ENCODE data around the gene DNM3. TPM values are rescaled to one million over a fixed set of nuclear protein-coding genes. Genes with fewer than 3 reads are reported as not detected.
A peak's percentile ranks its signal among the peaks of the same experiment; 100 is the strongest.

The DNM3 gene
- total RNA-seq, 8 experiments from 2014 or later, result 6.1 to 29.1 (median 13.5) TPM

- Histone ChIP-seq H3K4me3 (no peak overlapping the region), H3K27ac (no peak overlapping the region), H3K4me1 (replicated peaks in 1 of 2) (no peaks in the 10 kb centered on the region)
- ATAC-seq (replicated peaks in 6 of 8), result no peak
- in situ Hi-C loops (cut with MboI; ENCODE audit: low pct_unique_long_range_greater_than_20kb in 2 of 9, low sequenced_read_pairs in 9 of 9, unreplicated experiment in 9 of 9), result loop anchor here in 1 of 9 experiments (25.0 kb wide), 1 partner anchor 127 kb away; no protein-coding TSS in a partner anchor
- 27 to 60% (median 40%) methylated on average over 1 of the region's 1 CpG; no CpG with 5 or more reads in 3 of the 10 experiments for WGBS, 10 experiments
These were observed 19.4 kb downstream of the DNM3 start for GRCh38 chr1:171860696-171861095.

GRCh38 chr1:171863531-171863930, 22.2 kb downstream of the DNM3 start:
- in situ Hi-C loops (cut with MboI; ENCODE audit: low pct_unique_long_range_greater_than_20kb in 2 of 9, low sequenced_read_pairs in 9 of 9, unreplicated experiment in 9 of 9), result loop anchor here in 1 of 9 experiments (25.0 kb wide), 1 partner anchor 124 kb away; no protein-coding TSS in a partner anchor
- Histone ChIP-seq H3K4me3 (no peak overlapping the region), H3K27ac (no peak overlapping the region), H3K4me1 (replicated peaks in 1 of 2) (no peaks in the 10 kb centered on the region)
- ATAC-seq (replicated peaks in 6 of 8), result no peak
- WGBS, 10 experiments, result 60 to 100% (median 87%) methylated on average over 1 to 4 of the region's 4 CpGs; no CpG with 5 or more reads in 1 of the 10 experiments

- in situ Hi-C loops (cut with MboI; ENCODE audit: low pct_unique_long_range_greater_than_20kb in 2 of 9, low sequenced_read_pairs in 9 of 9, unreplicated experiment in 9 of 9), result loop anchor here in 1 of 9 experiments (25.0 kb wide), 1 partner anchor 123 kb away; no protein-coding TSS in a partner anchor
- ATAC-seq (replicated peaks in 6 of 8), result no peak
- H3K4me1 ChIP-seq (replicated peaks in 1 of 2), result no peaks in the 10 kb centered on the region
- no peak overlapping the region for H3K4me3 ChIP-seq
- H3K27ac ChIP-seq, result no peak overlapping the region
These were observed 23.0 kb downstream of the DNM3 start for GRCh38 chr1:171864308-171864707.

- ATAC-seq (replicated peaks in 6 of 8), result no peak
- in situ Hi-C loops (cut with MboI; ENCODE audit: low pct_unique_long_range_greater_than_20kb in 2 of 9, low sequenced_read_pairs in 9 of 9, unreplicated experiment in 9 of 9), result loop anchor here in 1 of 9 experiments (25.0 kb wide), 1 partner anchor 122 kb away; no protein-coding TSS in a partner anchor
- H3K4me1 ChIP-seq (replicated peaks in 1 of 2), result no peaks in the 10 kb centered on the region
- no peak overlapping the region for H3K27ac ChIP-seq
- H3K4me3 ChIP-seq, result no peak overlapping the region
- WGBS, 10 experiments, result 0 to 100% (median 85%) methylated on average over 1 to 6 of the region's 6 CpGs; no CpG with 5 or more reads in 2 of the 10 experiments
These were observed 23.8 kb downstream of the DNM3 start for GRCh38 chr1:171865106-171865505.

GRCh38 chr1:171867236-171867635, 25.9 kb downstream of the DNM3 start:
- Histone ChIP-seq H3K4me3 (no peak overlapping the region), H3K4me1 (replicated peaks in 1 of 2) (no peaks in the 10 kb centered on the region), H3K27ac (no peak overlapping the region)
- in situ Hi-C loops (cut with MboI; ENCODE audit: low pct_unique_long_range_greater_than_20kb in 2 of 9, low sequenced_read_pairs in 9 of 9, unreplicated experiment in 9 of 9), result loop anchor here in 1 of 9 experiments (25.0 kb wide), 1 partner anchor 120 kb away; no protein-coding TSS in a partner anchor
- 34 to 89% (median 78%) methylated on average over 2 of the region's 2 CpGs; no CpG with 5 or more reads in 2 of the 10 experiments for WGBS, 10 experiments
- no peak for ATAC-seq (replicated peaks in 6 of 8)

- no peaks in the 10 kb centered on the region for H3K4me1 ChIP-seq (replicated peaks in 1 of 2)
- H3K27ac ChIP-seq, result no peak overlapping the region
- H3K4me3 ChIP-seq, result no peak overlapping the region
- WGBS, 10 experiments, result 40 to 100% (median 85%) methylated on average over 1 to 3 of the region's 3 CpGs; no CpG with 5 or more reads in 2 of the 10 experiments
- in situ Hi-C loops (cut with MboI; ENCODE audit: low pct_unique_long_range_greater_than_20kb in 2 of 9, low sequenced_read_pairs in 9 of 9, unreplicated experiment in 9 of 9), result loop anchor here in 1 of 9 experiments (25.0 kb wide), 1 partner anchor 119 kb away; no protein-coding TSS in a partner anchor
- ATAC-seq (replicated peaks in 6 of 8), result no peak
These were observed 27.0 kb downstream of the DNM3 start for GRCh38 chr1:171868217-171868803.

- no peak overlapping the region for H3K27ac ChIP-seq
- no peak overlapping the region for H3K4me3 ChIP-seq
- in situ Hi-C loops (cut with MboI; ENCODE audit: low pct_unique_long_range_greater_than_20kb in 2 of 9, low sequenced_read_pairs in 9 of 9, unreplicated experiment in 9 of 9), result loop anchor here in 1 of 9 experiments (25.0 kb wide), 1 partner anchor 118 kb away; no protein-coding TSS in a partner anchor
- no peaks in the 10 kb centered on the region for H3K4me1 ChIP-seq (replicated peaks in 1 of 2)
- ATAC-seq (replicated peaks in 6 of 8), result no peak
These were observed 27.8 kb downstream of the DNM3 start for GRCh38 chr1:171869097-171869496.

- Histone ChIP-seq H3K4me3 (no peak overlapping the region), H3K27ac (no peak overlapping the region), H3K4me1 (replicated peaks in 1 of 2) (no peaks in the 10 kb centered on the region)
- no peak for ATAC-seq (replicated peaks in 6 of 8)
- in situ Hi-C loops (cut with MboI; ENCODE audit: low pct_unique_long_range_greater_than_20kb in 2 of 9, low sequenced_read_pairs in 9 of 9, unreplicated experiment in 9 of 9), result loop anchor here in 1 of 9 experiments (25.0 kb wide), 1 partner anchor 115 kb away; no protein-coding TSS in a partner anchor
- 63 to 90% (median 79%) methylated on average over 2 of the region's 2 CpGs; no CpG with 5 or more reads in 2 of the 10 experiments for WGBS, 10 experiments
These were observed 30.6 kb downstream of the DNM3 start for GRCh38 chr1:171871848-171872247.

- H3K4me1 ChIP-seq (replicated peaks in 1 of 2), result no peaks in the 10 kb centered on the region
- no peak overlapping the region for H3K4me3 ChIP-seq
- no peak for ATAC-seq (replicated peaks in 6 of 8)
- in situ Hi-C loops (cut with MboI; ENCODE audit: low pct_unique_long_range_greater_than_20kb in 2 of 9, low sequenced_read_pairs in 9 of 9, unreplicated experiment in 9 of 9), result loop anchor here in 1 of 9 experiments (25.0 kb wide), 1 partner anchor 115 kb away; no protein-coding TSS in a partner anchor
- no peak overlapping the region for H3K27ac ChIP-seq
- 64 to 96% (median 87%) methylated on average over 2 to 5 of the region's 5 CpGs; no CpG with 5 or more reads in 1 of the 10 experiments for WGBS, 10 experiments
These were observed 31.1 kb downstream of the DNM3 start for GRCh38 chr1:171872430-171872829.

- WGBS, 10 experiments, result 64 to 100% (median 85%) methylated on average over 1 to 5 of the region's 5 CpGs
These were observed 32.4 kb downstream of the DNM3 start for GRCh38 chr1:171873664-171874063.

GRCh38 chr1:171877701-171878100, 36.4 kb downstream of the DNM3 start:
- Histone ChIP-seq H3K27ac (no peak overlapping the region), H3K4me1 (replicated peaks in 1 of 2) (no peaks in the 10 kb centered on the region), H3K4me3 (no peak overlapping the region)
- ATAC-seq (replicated peaks in 6 of 8), result peak in 7 of 8 experiments; percentile 70 to 89 (median 73)
- 0 to 61% (median 27%) methylated on average over 2 to 3 of the region's 3 CpGs for WGBS, 10 experiments
- in situ Hi-C loops (cut with MboI; ENCODE audit: low pct_unique_long_range_greater_than_20kb in 2 of 9, low sequenced_read_pairs in 9 of 9, unreplicated experiment in 9 of 9), result no loop called here

More at GRCh38 chr1:171873664-171874063, 32.4 kb downstream of the DNM3 start:
- ATAC-seq (replicated peaks in 6 of 8), result no peak
- no peaks in the 10 kb centered on the region for H3K4me1 ChIP-seq (replicated peaks in 1 of 2)
- no peak overlapping the region for H3K27ac ChIP-seq
- H3K4me3 ChIP-seq, result no peak overlapping the region
- in situ Hi-C loops (cut with MboI; ENCODE audit: low pct_unique_long_range_greater_than_20kb in 2 of 9, low sequenced_read_pairs in 9 of 9, unreplicated experiment in 9 of 9), result loop anchor here in 1 of 9 experiments (25.0 kb wide), 1 partner anchor 114 kb away; no protein-coding TSS in a partner anchor

- in situ Hi-C loops (cut with MboI; ENCODE audit: low pct_unique_long_range_greater_than_20kb in 2 of 9, low sequenced_read_pairs in 9 of 9, unreplicated experiment in 9 of 9), result no loop called here
- Histone ChIP-seq H3K4me3 (no peak overlapping the region), H3K27ac (no peak overlapping the region), H3K4me1 (replicated peaks in 1 of 2) (no peaks in the 10 kb centered on the region)
- no peak for ATAC-seq (replicated peaks in 6 of 8)
- 82 to 100% (median 91%) methylated on average over 1 to 4 of the region's 4 CpGs; no CpG with 5 or more reads in 2 of the 10 experiments for WGBS, 10 experiments
These were observed 38.3 kb downstream of the DNM3 start for GRCh38 chr1:171879556-171879955.

- Histone ChIP-seq H3K4me1 (replicated peaks in 1 of 2) (no peaks in the 10 kb centered on the region), H3K4me3 (no peak overlapping the region), H3K27ac (no peak overlapping the region)
- 20 to 86% (median 38%) methylated on average over 1 of the region's 1 CpG; no CpG with 5 or more reads in 3 of the 10 experiments for WGBS, 10 experiments
- in situ Hi-C loops (cut with MboI; ENCODE audit: low pct_unique_long_range_greater_than_20kb in 2 of 9, low sequenced_read_pairs in 9 of 9, unreplicated experiment in 9 of 9), result no loop called here
- peak in 5 of 8 experiments; percentile 25 to 73 (median 60) for ATAC-seq (replicated peaks in 6 of 8)
These were observed 40.1 kb downstream of the DNM3 start for GRCh38 chr1:171881442-171881841.

Data from motor neuron (in vitro differentiated cells).